Putamen (tissue), 1 donor: ENCODE results near the gene PIM1.
"Not testable (repeated sequence)": the region's sequence is repeated elsewhere in the genome, so short reads cannot be mapped to it uniquely, and the experiment has no call there.

Source experiments
- DNase-seq: peaks from one replicate; pipeline ENCODE4 v3.0.0-alpha.2; 2016; ENCODE audit warnings: low spot score

PIM1 gene

GRCh38 chr6:37171201-37171969 is 1.4 kb downstream of the PIM1 start:
- DNase-seq = peak; percentile 66

GRCh38 chr6:37171970-37172812 is 2.2 kb downstream of the PIM1 start:
- peak; percentile 90 for DNase-seq

DNA sequence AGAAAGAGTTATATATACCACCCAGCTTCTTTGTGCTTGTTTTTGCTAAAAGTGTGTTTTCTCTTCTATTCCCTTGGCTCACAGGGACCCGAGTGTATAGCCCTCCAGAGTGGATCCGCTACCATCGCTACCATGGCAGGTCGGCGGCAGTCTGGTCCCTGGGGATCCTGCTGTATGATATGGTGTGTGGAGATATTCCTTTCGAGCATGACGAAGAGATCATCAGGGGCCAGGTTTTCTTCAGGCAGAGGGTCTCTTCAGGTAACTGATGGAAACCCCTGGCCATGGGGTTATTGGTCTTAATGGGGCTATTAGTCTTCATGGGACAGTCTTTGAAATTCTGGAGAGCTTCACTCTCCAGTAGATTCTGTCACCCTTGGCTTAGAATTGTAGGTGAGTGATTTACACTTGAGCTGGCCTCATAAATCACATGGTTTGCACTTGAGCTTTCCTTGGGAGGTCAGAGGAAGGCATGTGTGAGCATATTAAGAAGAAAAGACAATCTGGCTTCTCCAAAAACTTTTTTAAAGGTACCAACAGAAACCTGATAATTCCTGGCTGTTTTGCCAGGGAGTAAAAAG is 3.0 kb downstream of the PIM1 start:
- DNase-seq = no peak

DNA sequence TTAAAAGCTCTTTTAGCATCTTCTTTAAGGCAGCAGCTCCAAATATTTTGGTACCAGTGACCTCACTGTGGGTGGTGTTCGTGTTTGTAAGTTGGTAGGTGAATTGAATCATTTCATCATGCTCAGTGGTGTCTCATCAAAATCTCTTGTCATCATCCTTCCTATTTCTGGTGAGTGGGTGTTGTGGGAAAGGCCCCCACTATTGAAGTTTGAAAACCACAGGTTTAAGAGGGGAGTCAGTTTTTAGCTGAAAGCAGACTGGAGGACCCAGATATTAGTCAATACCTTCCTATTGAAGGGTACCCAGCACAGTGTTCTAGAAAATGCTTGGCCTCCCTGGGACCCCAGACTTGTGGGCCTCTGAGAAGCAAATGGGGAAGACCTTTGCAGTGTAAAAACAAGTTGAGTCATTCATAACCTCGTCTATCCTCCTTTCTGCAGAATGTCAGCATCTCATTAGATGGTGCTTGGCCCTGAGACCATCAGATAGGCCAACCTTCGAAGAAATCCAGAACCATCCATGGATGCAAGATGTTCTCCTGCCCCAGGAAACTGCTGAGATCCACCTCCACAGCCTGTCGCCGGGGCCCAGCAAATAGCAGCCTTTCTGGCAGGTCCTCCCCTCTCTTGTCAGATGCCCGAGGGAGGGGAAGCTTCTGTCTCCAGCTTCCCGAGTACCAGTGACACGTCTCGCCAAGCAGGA is 3.7 kb downstream of the PIM1 start:
- DNase-seq = no peak

DNA sequence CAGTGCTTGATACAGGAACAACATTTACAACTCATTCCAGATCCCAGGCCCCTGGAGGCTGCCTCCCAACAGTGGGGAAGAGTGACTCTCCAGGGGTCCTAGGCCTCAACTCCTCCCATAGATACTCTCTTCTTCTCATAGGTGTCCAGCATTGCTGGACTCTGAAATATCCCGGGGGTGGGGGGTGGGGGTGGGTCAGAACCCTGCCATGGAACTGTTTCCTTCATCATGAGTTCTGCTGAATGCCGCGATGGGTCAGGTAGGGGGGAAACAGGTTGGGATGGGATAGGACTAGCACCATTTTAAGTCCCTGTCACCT is 4.2 kb downstream of the PIM1 start:
- no peak for DNase-seq

GRCh38 chr6:37174515-37175331 is 4.8 kb downstream of the PIM1 start:
- no peak for DNase-seq

DNA sequence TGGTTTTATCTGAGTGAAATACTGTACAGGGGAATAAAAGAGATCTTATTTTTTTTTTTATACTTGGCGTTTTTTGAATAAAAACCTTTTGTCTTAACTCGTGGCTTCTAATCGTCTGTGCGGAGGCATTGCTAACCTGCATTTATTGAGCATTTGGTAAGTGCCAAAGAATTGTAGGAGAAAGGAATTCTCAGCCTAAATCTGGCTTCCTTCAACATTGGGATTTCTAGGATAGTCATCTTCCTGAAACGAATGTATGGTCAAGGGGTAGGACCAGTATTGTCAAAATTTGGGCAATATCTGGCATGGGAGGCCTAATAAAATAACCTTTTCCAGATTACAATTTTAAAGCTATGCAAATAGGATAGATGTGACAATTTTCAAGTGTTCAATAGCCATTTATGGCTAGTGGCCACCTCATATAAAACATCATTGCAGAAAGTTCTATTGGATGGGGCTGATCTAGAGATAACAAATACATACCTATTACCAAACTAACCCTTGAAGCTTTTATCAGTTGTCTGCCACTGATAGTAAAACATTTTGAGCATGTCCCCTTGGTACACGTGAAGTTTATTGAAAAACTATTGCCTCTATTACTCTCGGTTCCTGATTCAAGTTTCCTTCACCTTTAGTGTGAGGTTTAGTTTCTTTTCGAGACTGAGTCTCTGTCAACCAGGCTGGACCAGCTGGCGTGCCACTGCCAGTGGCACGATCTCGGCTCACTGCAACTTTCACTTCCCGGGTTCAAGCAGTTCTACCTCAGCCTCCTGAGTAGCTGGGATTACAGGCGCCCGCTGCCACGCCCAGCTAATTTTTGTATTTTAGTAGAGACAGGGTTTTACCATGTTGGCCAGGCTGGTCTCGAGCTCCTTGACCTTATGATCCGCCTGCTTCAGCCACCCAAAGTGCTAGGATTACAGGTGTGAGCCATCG is 5.6 kb downstream of the PIM1 start:
- DNase-seq = no peak

DNA sequence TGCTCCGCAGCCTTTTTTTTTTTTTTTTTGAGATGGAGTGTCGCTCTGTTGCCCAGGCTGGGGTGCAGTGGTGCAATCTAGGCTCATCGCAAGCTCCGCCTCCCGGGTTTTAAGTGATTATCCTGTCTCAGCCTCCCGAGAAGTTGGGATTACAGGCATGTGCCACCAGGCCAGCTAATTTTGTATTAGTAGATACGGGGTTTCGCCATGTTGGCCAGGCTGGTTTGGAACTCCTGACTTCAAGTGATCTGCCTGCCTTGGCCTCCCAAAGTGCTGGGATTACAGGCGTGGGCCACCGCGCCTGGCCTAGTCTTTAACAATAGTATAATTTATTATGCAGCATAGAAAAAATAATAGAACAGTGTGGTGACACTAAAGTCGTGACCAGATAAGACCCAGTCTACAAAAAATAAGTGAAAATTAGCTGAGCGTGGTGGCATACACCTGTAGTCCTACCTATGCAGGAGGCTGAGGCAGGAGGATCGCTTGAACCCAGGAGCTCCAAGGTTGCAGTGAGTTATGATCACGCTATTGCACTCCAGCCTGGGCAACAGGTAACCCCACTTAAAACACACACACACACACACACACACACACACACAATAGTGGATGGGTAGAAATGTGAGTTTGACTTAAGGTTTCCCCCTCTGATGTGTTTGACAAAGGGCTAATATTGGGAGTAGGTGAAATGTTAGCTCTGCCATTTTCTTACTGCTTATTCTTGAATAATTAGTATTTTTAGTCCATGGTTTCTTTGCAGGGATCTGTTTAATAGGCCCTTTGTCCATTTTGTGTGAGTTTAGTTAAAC is 6.5 kb downstream of the PIM1 start:
- DNase-seq = no peak

GRCh38 chr6:37177077-37177934 is 7.4 kb downstream of the PIM1 start:
- no peak for DNase-seq

DNA sequence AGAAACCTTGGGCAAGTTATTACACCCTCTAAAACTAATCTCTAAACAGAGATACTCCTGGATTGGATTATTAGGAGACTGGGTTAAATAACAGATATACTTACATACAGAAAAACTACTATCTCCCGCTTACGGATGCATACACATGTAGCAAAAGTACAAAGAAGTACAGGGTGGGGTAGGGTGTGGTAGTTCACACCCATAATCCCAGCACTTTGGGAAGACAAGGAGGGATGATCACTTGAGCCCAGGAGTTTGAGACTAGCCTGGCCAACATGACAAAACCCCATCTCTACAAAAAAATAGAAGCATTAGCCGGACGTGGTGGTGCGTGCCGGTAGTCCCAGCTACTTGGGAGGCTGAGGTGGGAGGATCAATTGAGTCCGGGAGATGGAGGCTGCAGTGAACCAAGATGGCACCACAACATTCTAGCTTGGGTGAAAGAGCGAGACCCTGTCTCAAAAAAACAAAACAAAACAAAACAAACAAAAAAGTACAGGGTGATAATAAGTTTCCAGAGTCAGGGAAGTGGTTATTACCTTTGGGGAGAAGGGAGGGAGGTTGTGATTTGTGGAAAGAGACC is 8.1 kb downstream of the PIM1 start:
- no peak for DNase-seq

DNA sequence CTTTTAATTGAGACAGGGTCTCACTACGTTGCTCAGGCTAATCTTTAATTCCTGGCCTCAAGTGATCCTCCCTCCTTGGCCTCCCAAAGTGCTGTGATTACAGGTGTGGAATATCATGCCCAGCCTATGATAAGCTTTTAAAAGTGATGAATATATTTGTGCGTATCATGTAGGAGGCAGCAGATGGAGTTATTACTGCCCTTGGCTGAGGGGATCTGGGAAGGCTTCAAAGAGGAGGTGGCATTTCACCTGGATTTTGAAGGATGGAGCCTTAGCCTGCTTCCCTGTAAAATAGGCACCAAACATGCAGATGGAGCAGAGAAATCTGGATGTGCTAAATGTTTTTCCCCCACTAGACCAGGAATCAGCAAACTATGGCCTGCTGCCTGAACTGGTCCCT is 10.1 kb downstream of the PIM1 start:
- DNase-seq = no peak

GRCh38 chr6:37180610-37181009 is 10.7 kb downstream of the PIM1 start:
- not testable (repeated sequence) for DNase-seq

- peak; percentile 35 for DNase-seq
Measured at GRCh38 chr6:37182736-37183590, 13.0 kb downstream of the PIM1 start.

DNA sequence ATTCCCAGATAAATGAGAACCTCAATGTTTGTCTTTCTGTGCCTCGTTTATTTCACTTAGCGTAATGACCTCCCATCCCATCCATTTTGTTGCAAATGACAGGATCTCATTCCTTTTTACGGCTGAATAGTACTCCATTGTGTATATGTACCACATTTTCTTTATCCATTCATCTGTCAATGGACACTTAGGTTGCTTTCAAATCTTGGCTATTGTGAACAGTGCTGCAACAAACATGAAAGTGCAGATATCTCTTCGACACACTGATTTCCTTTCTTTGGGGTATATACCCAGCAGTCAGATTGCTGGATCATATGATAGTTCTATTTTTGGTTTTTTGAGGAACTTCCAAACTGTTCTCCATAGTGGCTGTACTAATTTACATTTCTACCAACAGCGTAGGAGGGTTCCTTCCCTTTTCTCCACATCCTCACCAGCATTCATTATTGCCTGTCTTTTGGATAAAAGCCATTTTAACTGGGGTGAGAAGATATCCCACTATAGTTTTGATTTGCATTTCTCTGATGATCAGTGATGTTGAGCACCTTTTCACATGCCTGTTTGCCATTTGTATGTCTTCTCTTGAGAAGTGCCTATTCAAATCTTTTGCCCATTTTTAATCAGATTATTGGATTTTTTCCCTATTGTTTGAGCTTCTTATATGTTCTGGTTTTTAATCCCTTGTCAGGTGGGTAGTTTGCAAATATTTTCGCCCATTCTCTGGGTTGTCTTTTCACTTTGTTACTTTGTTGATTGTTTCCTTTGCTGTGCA is 16.2 kb downstream of the PIM1 start:
- DNase-seq = not testable (repeated sequence)

GRCh38 chr6:37187321-37188022 is 17.5 kb downstream of the PIM1 start:
- no peak for DNase-seq

GRCh38 chr6:37188962-37189510 is 19.1 kb downstream of the PIM1 start:
- DNase-seq = no peak
